Measurements from ENCODE around the gene PNPLA3.
A peak's percentile ranks its signal among the peaks of the same experiment; 100 is the strongest.

The PNPLA3 gene

GRCh38 chr22:43925433-43926348 is 2.1 kb downstream of the PNPLA3 start:
- DNase-seq, result no peak

DNA sequence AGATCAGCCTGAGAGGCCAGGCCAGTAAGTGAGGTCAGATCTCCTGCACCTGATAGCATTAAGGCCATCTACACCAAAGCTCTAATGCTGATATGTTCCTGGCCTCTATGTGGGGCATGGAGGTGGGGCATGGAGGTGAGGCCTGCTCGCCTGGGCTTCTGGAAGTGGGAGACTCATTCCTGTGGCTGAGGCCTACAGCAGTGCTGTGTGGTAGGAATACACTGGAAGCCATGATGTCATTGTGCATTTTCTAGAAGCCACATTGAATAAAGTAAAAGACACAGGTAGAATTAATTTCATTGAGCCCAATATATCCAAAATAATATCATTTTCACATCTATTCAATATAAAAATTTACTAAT is 2.7 kb downstream of the PNPLA3 start:
- DNase-seq, result no peak

DNA sequence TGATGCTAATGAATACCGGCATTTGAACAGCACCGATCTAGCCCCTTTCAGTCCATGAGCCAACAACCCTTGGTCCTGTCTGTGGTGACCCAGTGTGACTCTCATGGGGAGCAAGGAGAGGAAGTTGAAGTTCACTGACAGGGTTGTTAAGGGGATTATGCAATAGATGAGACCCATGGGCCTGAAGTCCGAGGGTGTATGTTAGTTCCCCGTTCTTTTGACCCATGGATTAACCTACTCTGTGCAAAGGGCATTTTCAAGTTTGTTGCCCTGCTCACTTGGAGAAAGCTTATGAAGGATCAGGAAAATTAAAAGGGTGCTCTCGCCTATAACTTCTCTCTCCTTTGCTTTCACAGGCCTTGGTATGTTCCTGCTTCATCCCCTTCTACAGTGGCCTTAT is 4.9 kb downstream of the PNPLA3 start:
- no peak for DNase-seq

- DNase-seq, result no peak
These were observed 5.3 kb downstream of the PNPLA3 start for GRCh38 chr22:43928908-43929307.

DNA sequence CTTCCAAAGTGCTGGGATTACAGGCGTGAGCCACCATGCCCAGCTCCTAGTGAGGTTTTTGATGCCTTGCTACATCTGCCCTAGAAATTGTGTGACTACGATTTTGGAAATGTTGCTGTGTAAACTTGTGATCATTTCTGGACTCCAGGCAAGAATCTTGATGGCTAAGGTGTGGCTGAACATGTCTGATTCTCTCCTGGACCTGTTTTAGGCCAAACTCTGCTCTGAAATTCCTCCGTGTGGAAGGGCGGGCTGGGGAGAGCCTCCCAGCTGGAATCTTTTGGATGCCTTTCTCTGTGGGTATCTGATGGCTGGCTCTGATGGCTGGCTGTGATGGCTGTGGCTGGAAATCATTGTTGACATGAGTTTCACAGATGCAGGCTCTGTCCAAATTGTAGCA is 8.2 kb downstream of the PNPLA3 start:
- no peak for DNase-seq

- DNase-seq, result no peak
These were observed 17.8 kb downstream of the PNPLA3 start for GRCh38 chr22:43941449-43941848.

- DNase-seq, result no peak
These were observed 21.2 kb downstream of the PNPLA3 start for GRCh38 chr22:43944670-43945430.

DNA sequence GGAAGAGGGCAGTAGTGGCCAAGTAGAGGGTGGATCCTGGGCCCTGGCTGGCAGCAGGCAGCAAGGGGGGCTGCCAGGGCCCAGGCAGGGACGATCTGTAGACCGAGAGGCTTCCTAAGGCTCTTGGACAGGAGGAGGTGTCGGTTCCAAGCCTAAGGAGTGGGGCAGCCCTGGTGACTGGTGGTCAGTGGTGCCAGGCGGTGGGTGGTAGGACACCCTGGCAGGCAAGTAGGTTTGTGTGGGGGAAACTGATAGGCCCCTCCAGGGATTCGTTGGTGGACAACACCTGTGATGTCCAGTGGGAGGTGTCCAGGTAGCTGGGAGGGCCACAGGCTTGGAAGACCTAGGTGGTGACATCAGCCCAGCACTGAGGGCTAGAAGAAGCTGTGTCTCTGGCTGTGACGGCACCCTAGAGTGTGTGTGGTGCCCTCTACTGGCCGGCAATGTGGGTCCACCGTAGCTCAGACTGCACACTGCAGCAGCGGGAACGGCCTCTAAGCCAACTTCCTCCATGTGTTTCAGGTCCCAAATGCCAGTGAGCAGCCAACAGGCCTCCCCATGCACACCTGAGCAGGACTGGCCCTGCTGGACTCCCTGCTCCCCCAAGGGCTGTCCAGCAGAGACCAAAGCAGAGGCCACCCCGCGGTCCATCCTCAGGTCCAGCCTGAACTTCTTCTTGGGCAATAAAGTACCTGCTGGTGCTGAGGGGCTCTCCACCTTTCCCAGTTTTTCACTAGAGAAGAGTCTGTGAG is 22.2 kb downstream of the PNPLA3 start:
- DNase-seq, result no peak

DNA sequence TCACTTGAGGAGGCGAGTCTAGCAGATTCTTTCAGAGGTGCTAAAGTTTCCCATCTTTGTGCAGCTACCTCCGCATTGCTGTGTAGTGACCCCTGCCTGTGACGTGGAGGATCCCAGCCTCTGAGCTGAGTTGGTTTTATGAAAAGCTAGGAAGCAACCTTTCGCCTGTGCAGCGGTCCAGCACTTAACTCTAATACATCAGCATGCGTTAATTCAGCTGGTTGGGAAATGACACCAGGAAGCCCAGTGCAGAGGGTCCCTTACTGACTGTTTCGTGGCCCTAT is 22.7 kb downstream of the PNPLA3 start:
- no peak for DNase-seq

GRCh38 chr22:43948836-43949406 is 25.3 kb downstream of the PNPLA3 start:
- no peak for DNase-seq

DNA sequence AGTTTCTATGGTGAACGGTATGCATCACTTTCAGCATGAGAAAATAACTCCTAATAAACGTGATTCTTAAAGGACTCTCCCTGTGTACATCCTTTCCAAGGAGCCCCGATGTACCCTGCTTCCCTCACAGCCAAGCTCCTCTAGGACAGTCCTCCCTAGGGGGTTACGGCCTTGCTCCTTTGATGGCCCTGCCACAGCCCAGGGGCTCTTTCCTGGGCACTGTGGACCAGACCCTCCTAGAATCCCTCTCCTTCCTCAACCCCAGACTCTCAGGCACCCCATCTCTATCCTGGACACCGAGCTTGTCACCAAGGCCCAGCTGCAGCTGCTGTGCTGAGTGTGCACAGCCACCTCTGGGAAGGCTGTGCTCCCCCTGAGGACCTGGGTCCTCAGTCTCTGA is 27.8 kb downstream of the PNPLA3 start:
- DNase-seq, result no peak

DNA sequence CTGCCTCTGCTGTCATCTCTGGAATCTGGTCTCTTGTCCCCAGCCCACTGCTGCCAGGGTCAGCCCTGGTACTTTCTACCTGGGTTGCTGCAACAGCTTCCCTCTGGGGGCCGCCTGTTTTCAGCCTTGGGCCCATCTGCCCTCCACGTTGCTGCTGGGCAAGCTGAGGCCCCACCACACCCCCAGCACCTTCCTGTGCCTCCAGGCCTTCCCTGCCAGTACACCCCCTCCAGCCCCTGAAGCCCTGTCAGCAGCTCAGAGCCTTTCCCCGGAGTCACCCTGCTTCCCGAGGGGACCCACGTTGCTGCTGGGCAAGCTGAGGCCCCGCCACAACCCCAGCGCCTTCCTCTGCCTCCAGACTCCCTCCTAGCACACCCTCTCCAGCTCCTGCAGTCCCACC is 28.4 kb downstream of the PNPLA3 start:
- DNase-seq, result no peak

GRCh38 chr22:43953988-43954785 is 30.6 kb downstream of the PNPLA3 start:
- no peak for DNase-seq

DNA sequence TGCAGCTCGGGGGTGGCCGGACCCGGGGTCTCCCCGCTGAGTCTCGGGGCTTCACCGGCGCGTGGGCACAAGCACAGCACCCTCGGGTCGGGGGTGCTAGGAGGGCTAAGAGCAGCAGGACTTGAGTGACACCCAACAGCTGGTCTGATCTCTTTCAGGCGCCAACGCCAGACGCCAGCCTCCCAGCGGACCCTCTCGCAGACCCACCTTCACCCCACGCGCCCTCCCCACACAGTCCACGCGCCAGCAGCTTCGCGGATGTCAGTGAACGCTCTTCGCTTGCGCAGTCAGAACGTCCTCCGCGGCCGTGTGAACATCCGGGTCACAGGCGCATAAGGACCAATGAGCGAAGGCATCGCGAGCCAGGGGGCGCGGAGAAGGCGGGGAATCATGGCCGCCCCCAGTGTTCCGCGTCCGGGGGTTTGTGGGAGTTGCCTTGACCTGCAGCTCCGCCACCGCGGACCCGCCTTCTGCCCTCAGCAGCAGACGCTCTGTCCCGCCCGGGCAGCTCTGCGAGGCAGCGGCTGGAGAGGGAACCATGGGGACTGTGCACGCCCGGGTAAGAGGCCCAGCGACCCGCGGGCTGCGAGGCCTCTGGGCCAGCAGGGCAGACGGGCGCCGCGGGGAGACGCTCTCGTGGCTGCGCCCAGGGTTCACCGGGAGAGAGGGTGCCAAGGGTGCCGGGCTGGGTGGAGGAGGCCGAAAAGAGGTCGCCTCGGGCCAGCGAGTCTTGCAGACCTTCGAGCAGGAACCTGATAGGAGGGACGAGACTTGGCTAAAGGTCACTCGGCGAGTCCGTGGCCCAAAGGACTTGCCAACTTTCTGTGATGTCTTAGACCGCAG is 31.7 kb downstream of the PNPLA3 start, which contains the start of gene SAMM50:
SAMM50 (plus strand) TSS at position 403 of the 843 bp plus-strand sequence; CDS start at position 539, 136 bp downstream.
- DNase-seq, result peak; percentile 54

DNA sequence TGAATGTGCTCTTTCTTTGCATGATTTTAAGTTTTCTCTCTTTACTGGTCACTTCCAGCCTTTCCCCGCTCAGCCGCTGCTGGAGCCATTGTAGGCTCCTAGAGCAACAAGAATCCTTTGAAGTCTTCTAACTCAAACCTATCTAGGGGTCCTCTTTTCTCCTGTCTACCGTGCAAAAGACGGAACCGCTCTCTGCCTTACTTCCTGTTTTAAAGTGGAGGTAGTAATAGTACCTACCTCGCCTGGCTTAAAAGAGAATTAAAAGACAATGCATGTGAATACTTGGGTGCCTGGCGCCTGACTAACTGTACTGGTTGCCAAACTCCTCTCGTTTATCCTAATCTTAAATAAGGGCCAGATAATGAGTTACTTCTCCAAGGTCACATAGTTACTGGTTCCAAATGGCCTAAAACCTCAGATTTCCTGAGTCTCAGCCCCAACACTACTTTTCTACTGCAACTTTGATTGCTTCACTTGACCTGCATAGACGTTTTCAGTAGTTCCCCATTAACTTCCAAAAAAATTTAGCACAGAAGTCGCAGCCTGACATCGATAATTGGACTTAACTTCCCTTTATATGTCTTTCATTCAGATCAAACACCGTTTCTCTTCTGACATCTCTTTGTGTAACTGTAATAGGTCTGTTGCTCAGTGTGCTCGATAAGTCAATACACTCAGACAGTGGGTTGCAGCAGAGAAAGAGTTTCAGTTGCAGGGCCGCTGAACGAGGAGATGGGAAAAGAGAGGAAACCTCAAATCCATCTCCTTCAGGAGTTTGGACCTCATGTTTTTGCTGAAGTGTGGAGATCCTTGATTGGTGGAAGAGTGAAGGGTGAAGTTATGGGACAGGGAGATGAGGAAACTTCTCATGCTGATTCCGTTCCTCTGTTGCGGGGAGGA is 32.5 kb downstream of the PNPLA3 start:
- DNase-seq, result no peak

- DNase-seq, result no peak
These were observed 33.3 kb downstream of the PNPLA3 start for GRCh38 chr22:43956805-43957463.

DNA sequence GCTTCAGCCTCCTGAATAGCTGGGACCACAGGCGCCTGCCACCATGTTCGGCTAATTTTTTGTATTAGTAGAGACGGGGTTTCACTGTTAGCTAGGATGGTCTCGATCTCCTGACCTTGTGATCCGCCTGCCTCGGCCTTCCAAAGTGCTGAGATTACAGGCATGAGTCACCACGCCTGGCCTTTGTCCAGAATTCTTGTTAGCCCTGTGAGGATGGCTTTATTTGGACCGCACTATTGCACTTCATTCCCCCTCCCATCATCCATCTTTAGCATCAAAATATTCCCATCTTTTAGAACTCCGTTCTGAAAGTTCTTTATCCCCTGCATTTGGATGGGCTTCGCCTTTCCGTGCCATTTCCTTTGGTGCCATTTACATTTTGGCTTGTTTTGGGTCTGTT is 34.3 kb downstream of the PNPLA3 start:
- DNase-seq, result no peak

GRCh38 chr22:43964314-43964857 is 40.8 kb downstream of the PNPLA3 start:
- DNase-seq, result no peak

DNA sequence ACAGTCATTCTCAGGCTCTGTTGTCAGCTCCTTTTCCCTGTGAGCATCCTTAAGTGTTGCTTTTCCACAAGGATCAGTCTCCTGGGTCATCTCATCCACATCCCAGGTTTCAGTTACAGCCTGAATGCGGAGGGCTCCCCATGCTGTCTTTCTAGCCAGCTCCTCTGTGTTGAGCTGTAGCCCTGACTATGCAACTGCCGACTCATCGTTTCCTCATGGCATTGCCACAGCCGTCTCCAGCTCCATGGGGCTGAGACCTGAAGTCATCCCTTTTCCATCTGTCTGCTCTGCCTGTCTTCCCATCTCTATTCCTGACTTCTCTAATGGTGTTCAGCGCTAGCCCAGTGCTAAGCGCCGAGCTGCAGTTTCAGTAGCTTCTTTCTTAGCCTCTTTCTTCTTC is 43.5 kb downstream of the PNPLA3 start:
- DNase-seq, result no peak

All from DMS79 (cell line).